GM23248 (cell line): ENCODE results near the gene PPP4R3A. TPM values are rescaled to one million over a fixed set of nuclear protein-coding genes. Genes with fewer than 3 reads are reported as not detected.

Source experiments
- DNase-seq: peaks from one replicate; pipeline ENCODE4 v3.0.0-alpha.2; 2015
- H2AFZ ChIP-seq: fragments of 200-600 bp; sonication (generic); 2 replicates; pipeline ENCODE4 v1.6.1; 2016; ENCODE audit warnings: antibody characterized with exemption
- H3F3A ChIP-seq: fragments of 200-600 bp; sonication (generic); 2 replicates; pipeline ENCODE4 v1.6.1; 2016; ENCODE audit warnings: mild to moderate bottlenecking, antibody characterized with exemption, mixed run types; ENCODE audit not compliant: insufficient read depth
- H3K27ac ChIP-seq: fragments of 200-600 bp; sonication (generic); 2 replicates; pipeline ENCODE4 v1.5.1; 2016; ENCODE audit warnings: mild to moderate bottlenecking
- H3K27me3 ChIP-seq: fragments of 200-600 bp; sonication (generic); replicated peaks from 2 replicates; pipeline ENCODE4 v1.6.1; 2016; ENCODE audit warnings: mild to moderate bottlenecking; ENCODE audit not compliant: insufficient read depth
- H3K36me3 ChIP-seq: fragments of 200-600 bp; sonication (generic); 2 replicates; pipeline ENCODE4 v1.6.1; 2016; ENCODE audit warnings: low read depth, mild to moderate bottlenecking
- H3K4me1 ChIP-seq: fragments of 200-600 bp; sonication (generic); 2 replicates; pipeline ENCODE4 v1.6.1; 2016; ENCODE audit warnings: mild to moderate bottlenecking; ENCODE audit not compliant: insufficient read depth
- H3K4me2 ChIP-seq: fragments of 200-600 bp; sonication (generic); one replicate; pipeline ENCODE4 v1.6.1; 2016; ENCODE audit warnings: mild to moderate bottlenecking; ENCODE audit not compliant: unreplicated experiment
- H3K4me3 ChIP-seq: fragments of 200-600 bp; sonication (generic); 2 replicates; pipeline ENCODE4 v1.5.1; 2016; ENCODE audit warnings: mild to moderate bottlenecking
- H3K79me2 ChIP-seq: fragments of 200-600 bp; sonication (generic); 2 replicates; pipeline ENCODE4 v1.6.1; 2016; ENCODE audit warnings: mild to moderate bottlenecking; ENCODE audit not compliant: insufficient read depth
- H3K9ac ChIP-seq: fragments of 200-600 bp; sonication (generic); 2 replicates; pipeline ENCODE4 v1.6.1; 2016; ENCODE audit warnings: mild to moderate bottlenecking
- H3K9me2 ChIP-seq: fragments of 200-600 bp; sonication (generic); 2 replicates; pipeline ENCODE4 v1.6.1; 2016; ENCODE audit warnings: mixed run types, mild to moderate bottlenecking, moderate library complexity; ENCODE audit not compliant: insufficient read depth
- H3K9me3 ChIP-seq: fragments of 200-600 bp; sonication (generic); one replicate; pipeline ENCODE4 v1.6.1; 2017; ENCODE audit warnings: low read depth
- H4K20me1 ChIP-seq: fragments of 200-600 bp; sonication (generic); 2 replicates; pipeline ENCODE4 v1.6.0; 2016; ENCODE audit not compliant: insufficient read depth
- EZH2 ChIP-seq: fragments of 200-600 bp; sonication (generic); IDR thresholded peaks from 2 replicates; pipeline ENCODE4 v1.6.1; 2018; ENCODE audit warnings: antibody characterized with exemption, mild to moderate bottlenecking; ENCODE audit not compliant: insufficient read depth, poor library complexity, severe bottlenecking
- EZH2phosphoT487 ChIP-seq: fragments of 200-600 bp; sonication (generic); IDR thresholded peaks from 2 replicates; pipeline ENCODE4 v1.6.1; 2018; ENCODE audit warnings: antibody characterized with exemption, moderate library complexity, mild to moderate bottlenecking, low read depth; ENCODE audit not compliant: insufficient read depth
- WGBS, 2 experiments: methylation state at CpG; one replicate each; pipeline ENCODE4 v1.1.6; 2015 to 2017; ENCODE audit warnings: low lambda C conversion rate in 2 of 2, low coverage in 1 of 2; ENCODE audit errors: missing lambda C conversion rate in 2 of 2; 5-methylcytosine and 5-hydroxymethylcytosine counted together
- in situ Hi-C: fragments of 300-500 bp; cut with MboI; formaldehyde crosslinking; loops from 2 replicates; pipeline ENCODE4 v1.15.0; 2020
- polyA plus RNA-seq: library from polyadenylated mRNA; unstranded; fragments of >200 nt; fragmentation: Nextera tagmentation; extraction: Ambion mirVana; gene quantifications from 2 replicates; pipeline ENCODE4 v1.2.1, GENCODE V29; 2016
- total RNA-seq: library from RNA; depleted of rRNA; stranded (reverse); fragments of >200 nt; shearing (Covaris generic); gene quantifications from 2 replicates; pipeline ENCODE4 v1.2.3, GENCODE V29; 2014

The PPP4R3A gene
- total and polyA plus RNA-seq, 2 experiments from 2014 or later: 18.0 to 41.1 TPM

GRCh38 chr14:91477388-91477787 is 32.7 kb downstream of the PPP4R3A start:
- in situ Hi-C loops: no loop called here
- TF ChIP-seq EZH2: no peak
- TF ChIP-seq EZH2phosphoT487: no peak
- Histone ChIP-seq H2AFZ (no peak overlapping the region), H3K9me3 (no peaks in the 10 kb centered on the region), H3K79me2 (peaks cover 98% of the 10 kb centered on the region), H3K36me3 (peaks cover 79% of the 10 kb centered on the region), H3K27me3 (no peaks in the 10 kb centered on the region), H3F3A (peaks cover 20% of the 10 kb centered on the region), H3K4me2 (no peak overlapping the region), H3K9me2 (no peaks in the 10 kb centered on the region), H3K4me3 (no peak overlapping the region), H3K4me1 (peaks cover 7% of the 10 kb centered on the region), H3K27ac (no peak overlapping the region), H3K9ac (no peak overlapping the region), H4K20me1 (peaks cover 19% of the 10 kb centered on the region)
- 97 to 100% methylated on average over 3 of the region's 3 CpGs for WGBS, 2 experiments
- DNase-seq: no peak

DNA sequence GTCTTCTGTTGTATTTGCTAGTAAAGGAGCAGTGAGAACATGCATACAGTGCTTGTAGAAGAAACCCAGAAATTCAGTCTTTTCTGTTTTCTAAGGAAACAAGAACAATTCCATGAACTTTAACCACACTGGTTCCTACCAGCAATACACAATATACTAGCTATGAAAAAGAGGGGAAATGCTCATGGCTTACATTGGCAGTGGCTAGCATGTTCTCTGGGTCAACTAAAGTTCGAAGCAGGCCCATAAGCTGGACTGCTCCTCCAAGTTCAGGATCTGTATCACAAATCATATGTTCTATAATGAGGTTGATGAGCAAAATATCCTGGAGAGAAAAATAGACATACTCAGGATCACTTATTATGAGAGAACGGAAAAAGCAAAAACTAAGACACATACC is 37.1 kb downstream of the PPP4R3A start:
- H3K79me2 ChIP-seq: peaks cover 70% of the 10 kb centered on the region
- peaks cover 85% of the 10 kb centered on the region for H3K36me3 ChIP-seq
- TF ChIP-seq EZH2 (no peak), EZH2phosphoT487 (no peak)
- H3F3A ChIP-seq: peaks cover 11% of the 10 kb centered on the region; the same call in 1 of the 2 replicates
- H3K9me3 ChIP-seq: no peaks in the 10 kb centered on the region
- WGBS, 2 experiments: 94 to 96% methylated on average over 2 of the region's 2 CpGs
- H3K27me3 ChIP-seq: no peaks in the 10 kb centered on the region
- H4K20me1 ChIP-seq: 0 out of 2 replicates have a peak, but pooled peaks cover under 1% of the 10 kb centered on the region
- no peaks in the 10 kb centered on the region for H3K4me1 ChIP-seq
- H3K9ac ChIP-seq: no peak overlapping the region
- H3K27ac ChIP-seq: no peak overlapping the region
- no peak overlapping the region for H2AFZ ChIP-seq
- H3K9me2 ChIP-seq: no peaks in the 10 kb centered on the region
- H3K4me2 ChIP-seq: no peak overlapping the region
- DNase-seq: no peak
- in situ Hi-C loops: no loop called here
- no peak overlapping the region for H3K4me3 ChIP-seq

GRCh38 chr14:91470216-91470615 is 39.9 kb downstream of the PPP4R3A start:
- TF ChIP-seq EZH2: no peak
- TF ChIP-seq EZH2phosphoT487: no peak
- Histone ChIP-seq H3K27me3 (no peaks in the 10 kb centered on the region), H3K27ac (no peak overlapping the region), H3K36me3 (peaks cover 88% of the 10 kb centered on the region), H3F3A (peaks cover 11% of the 10 kb centered on the region; the same call in 1 of the 2 replicates), H3K4me2 (no peak overlapping the region), H3K79me2 (peaks cover 68% of the 10 kb centered on the region), H4K20me1 (no peaks in the 10 kb centered on the region), H3K9me3 (no peaks in the 10 kb centered on the region), H2AFZ (no peak overlapping the region), H3K9ac (no peak overlapping the region), H3K9me2 (no peaks in the 10 kb centered on the region), H3K4me1 (no peaks in the 10 kb centered on the region), H3K4me3 (no peak overlapping the region)
- in situ Hi-C loops: no loop called here
- DNase-seq: no peak
- 94 to 96% methylated on average over 2 of the region's 2 CpGs for WGBS, 2 experiments

DNA sequence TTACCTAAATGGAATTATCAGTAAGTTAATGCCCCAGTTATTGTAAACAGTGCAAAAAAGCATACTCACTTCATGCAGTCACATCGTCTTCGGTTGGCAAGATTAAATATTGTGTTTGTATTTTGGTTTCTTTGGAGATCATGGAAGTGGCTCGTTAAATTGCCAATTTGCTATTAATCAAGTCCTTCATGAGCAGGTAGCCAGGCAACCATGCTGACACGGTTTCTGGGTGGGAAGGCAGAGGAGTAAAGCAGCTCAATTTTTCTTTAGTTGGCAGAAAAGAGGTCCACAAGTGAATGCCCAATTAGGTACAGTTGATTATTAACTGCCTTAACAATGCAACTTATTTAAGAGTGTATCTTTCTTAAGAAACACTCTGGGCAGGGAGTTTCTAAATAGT is 43.9 kb downstream of the PPP4R3A start:
- WGBS, 2 experiments: 24 to 31% methylated on average over 4 of the region's 4 CpGs
- Histone ChIP-seq H3K4me1 (no peaks in the 10 kb centered on the region), H4K20me1 (no peaks in the 10 kb centered on the region), H3K9me3 (no peaks in the 10 kb centered on the region), H3F3A (peaks cover 19% of the 10 kb centered on the region; the same call in 1 of the 2 replicates), H3K9ac (no peak overlapping the region), H2AFZ (no peak overlapping the region), H3K27me3 (no peaks in the 10 kb centered on the region), H3K9me2 (no peaks in the 10 kb centered on the region), H3K27ac (no peak overlapping the region), H3K4me2 (no peak overlapping the region), H3K4me3 (no peak overlapping the region), H3K79me2 (peaks cover 47% of the 10 kb centered on the region), H3K36me3 (peaks cover 91% of the 10 kb centered on the region)
- no peak for TF ChIP-seq EZH2phosphoT487
- TF ChIP-seq EZH2: no peak
- in situ Hi-C loops: no loop called here
- no peak for DNase-seq

- no peak overlapping the region for H2AFZ ChIP-seq
- H3F3A ChIP-seq: peaks cover 8% of the 10 kb centered on the region; the same call in 1 of the 2 replicates
- no peak overlapping the region for H3K4me3 ChIP-seq
- no peaks in the 10 kb centered on the region for H3K9me2 ChIP-seq
- peaks cover 47% of the 10 kb centered on the region for H3K79me2 ChIP-seq
- no peaks in the 10 kb centered on the region for H3K9me3 ChIP-seq
- H3K9ac ChIP-seq: no peak overlapping the region
- WGBS, 2 experiments: 95 to 100% methylated on average over 3 of the region's 3 CpGs
- no peaks in the 10 kb centered on the region for H3K27me3 ChIP-seq
- no peaks in the 10 kb centered on the region for H3K4me1 ChIP-seq
- H4K20me1 ChIP-seq: no peaks in the 10 kb centered on the region
- TF ChIP-seq EZH2: no peak
- TF ChIP-seq EZH2phosphoT487: no peak
- in situ Hi-C loops: no loop called here
- no peak overlapping the region for H3K4me2 ChIP-seq
- peaks cover 88% of the 10 kb centered on the region for H3K36me3 ChIP-seq
- H3K27ac ChIP-seq: no peak overlapping the region
- no peak for DNase-seq
These were observed 45.4 kb downstream of the PPP4R3A start for GRCh38 chr14:91464615-91465205.
